Progenitor cell of endocrine pancreas (in vitro differentiated cells): ENCODE results near the gene BCKDK. TPM values are rescaled to one million over a fixed set of nuclear protein-coding genes. Genes with fewer than 3 reads are reported as not detected.

ENCODE experiments used
- DNase-seq: peaks from one replicate; pipeline ENCODE4 v3.0.0; 2021; ENCODE audit warnings: low spot score; ENCODE audit not compliant: unreplicated experiment
- H3K27ac Mint-ChIP-seq: 2 replicates; pipeline ENCODE4 v1.8.0; 2021; ENCODE audit warnings: mild to moderate bottlenecking, moderate library complexity, mixed read lengths
- H3K27me3 Mint-ChIP-seq: 2 replicates; pipeline ENCODE4 v1.8.0; 2021; ENCODE audit warnings: mixed read lengths
- H3K36me3 Mint-ChIP-seq: 2 replicates; pipeline ENCODE4 v1.8.0; 2022; ENCODE audit warnings: mixed read lengths; ENCODE audit not compliant: insufficient read depth
- H3K4me1 Mint-ChIP-seq: 2 replicates; pipeline ENCODE4 v1.8.0; 2021; ENCODE audit warnings: low read depth, mixed read lengths
- H3K4me3 Mint-ChIP-seq: 2 replicates; pipeline ENCODE4 v1.8.0; 2021; ENCODE audit warnings: low read depth, mild to moderate bottlenecking, moderate library complexity, mixed read lengths
- H3K9me3 Mint-ChIP-seq: 2 replicates; pipeline ENCODE4 v1.8.0; 2021; ENCODE audit warnings: low read depth, mixed read lengths
- long read RNA-seq: library from polyadenylated mRNA; unstranded; transcript quantifications from one replicate; pipeline ENCODE4 v2.0.0, GENCODE V29; 2020
- total RNA-seq: library from RNA; stranded (reverse); gene quantifications from 2 replicates; pipeline ENCODE4 v1.2.1, GENCODE V29; 2021
- TF ChIP-seq, protein P1 (sequence below): fragments of 200-600 bp; sonication (generic); IDR thresholded peaks from one replicate; pipeline ENCODE4 v1.5.0; 2021; ENCODE audit warnings: antibody characterized with exemption, mild to moderate bottlenecking; ENCODE audit not compliant: unreplicated experiment

Gene BCKDK
- 40.1 and 41.7 TPM in 2 replicates for total RNA-seq
- long read RNA-seq, transcript BCKDK-203 (11 exons, 1,997 nt): minor isoform, 8 of 80 reads
- long read RNA-seq, transcript BCKDK-201 (12 exons, 2,128 nt): major isoform, 49 of 80 reads
- long read RNA-seq, transcript BCKDK-208 (11 exons, 1,796 nt): minor isoform, 5 of 80 reads
- long read RNA-seq, partial matches to known transcripts: 11 of 80 reads
- long read RNA-seq, other reads (novel, unspliced or antisense): 7 of 80 reads

DNA sequence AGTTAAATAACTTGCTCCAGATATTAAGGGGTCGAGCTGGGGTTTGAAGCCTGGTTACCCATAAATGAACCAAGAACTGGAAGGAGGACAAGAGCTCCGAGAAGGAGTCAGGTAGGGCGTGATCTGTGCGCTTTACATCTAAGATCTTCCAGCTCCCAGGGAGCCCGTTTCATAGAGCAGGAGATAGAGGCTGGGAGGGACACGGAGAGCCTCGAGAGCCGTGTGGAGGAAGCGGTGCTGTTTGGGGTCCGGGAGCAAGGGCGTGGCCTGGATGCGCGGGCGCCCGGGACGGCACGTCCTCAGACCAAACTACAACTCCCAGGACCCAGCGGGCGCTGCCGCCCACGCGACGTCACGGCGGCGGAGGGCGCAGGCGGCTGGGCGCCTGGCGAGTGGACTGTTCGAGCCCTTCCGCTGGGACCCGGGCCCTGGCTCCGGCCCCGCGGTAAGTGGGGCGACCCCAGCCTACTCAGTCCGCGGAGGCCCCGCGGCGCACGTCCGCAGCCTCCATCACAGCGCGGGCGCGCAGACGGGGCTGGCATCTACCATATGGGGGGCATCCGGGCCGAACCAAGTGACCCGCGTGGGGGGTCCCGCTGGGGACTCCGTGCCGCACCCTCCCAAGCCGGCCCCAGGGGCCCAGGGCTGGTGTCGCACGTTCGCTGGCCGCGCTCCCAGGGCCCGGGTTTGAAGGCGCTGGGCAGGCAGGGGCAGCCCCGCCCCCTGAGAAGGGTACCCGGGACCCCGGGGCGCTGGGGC lies at the start of gene BCKDK:
TSS of gene BCKDK (plus strand) at position 352 of the 759 bp plus-strand sequence. CDS start 838 bp downstream, outside the sequence.
- H3K27ac Mint-ChIP-seq: peak within 1 kb of the TSS; percentile 9
- H3K4me1 Mint-ChIP-seq: peaks cover 2% of the 10 kb centered on the region
- no peaks in the 10 kb centered on the region for H3K27me3 Mint-ChIP-seq
- DNase-seq: no peak
- peaks cover 6% of the 10 kb centered on the region for H3K36me3 Mint-ChIP-seq
- H3K9me3 Mint-ChIP-seq: no peaks in the 10 kb centered on the region
- TF ChIP-seq, protein P1, sequence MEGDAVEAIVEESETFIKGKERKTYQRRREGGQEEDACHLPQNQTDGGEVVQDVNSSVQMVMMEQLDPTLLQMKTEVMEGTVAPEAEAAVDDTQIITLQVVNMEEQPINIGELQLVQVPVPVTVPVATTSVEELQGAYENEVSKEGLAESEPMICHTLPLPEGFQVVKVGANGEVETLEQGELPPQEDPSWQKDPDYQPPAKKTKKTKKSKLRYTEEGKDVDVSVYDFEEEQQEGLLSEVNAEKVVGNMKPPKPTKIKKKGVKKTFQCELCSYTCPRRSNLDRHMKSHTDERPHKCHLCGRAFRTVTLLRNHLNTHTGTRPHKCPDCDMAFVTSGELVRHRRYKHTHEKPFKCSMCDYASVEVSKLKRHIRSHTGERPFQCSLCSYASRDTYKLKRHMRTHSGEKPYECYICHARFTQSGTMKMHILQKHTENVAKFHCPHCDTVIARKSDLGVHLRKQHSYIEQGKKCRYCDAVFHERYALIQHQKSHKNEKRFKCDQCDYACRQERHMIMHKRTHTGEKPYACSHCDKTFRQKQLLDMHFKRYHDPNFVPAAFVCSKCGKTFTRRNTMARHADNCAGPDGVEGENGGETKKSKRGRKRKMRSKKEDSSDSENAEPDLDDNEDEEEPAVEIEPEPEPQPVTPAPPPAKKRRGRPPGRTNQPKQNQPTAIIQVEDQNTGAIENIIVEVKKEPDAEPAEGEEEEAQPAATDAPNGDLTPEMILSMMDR: no peak
- H3K4me3 Mint-ChIP-seq: peak within 1 kb of the TSS; percentile 69

DNA sequence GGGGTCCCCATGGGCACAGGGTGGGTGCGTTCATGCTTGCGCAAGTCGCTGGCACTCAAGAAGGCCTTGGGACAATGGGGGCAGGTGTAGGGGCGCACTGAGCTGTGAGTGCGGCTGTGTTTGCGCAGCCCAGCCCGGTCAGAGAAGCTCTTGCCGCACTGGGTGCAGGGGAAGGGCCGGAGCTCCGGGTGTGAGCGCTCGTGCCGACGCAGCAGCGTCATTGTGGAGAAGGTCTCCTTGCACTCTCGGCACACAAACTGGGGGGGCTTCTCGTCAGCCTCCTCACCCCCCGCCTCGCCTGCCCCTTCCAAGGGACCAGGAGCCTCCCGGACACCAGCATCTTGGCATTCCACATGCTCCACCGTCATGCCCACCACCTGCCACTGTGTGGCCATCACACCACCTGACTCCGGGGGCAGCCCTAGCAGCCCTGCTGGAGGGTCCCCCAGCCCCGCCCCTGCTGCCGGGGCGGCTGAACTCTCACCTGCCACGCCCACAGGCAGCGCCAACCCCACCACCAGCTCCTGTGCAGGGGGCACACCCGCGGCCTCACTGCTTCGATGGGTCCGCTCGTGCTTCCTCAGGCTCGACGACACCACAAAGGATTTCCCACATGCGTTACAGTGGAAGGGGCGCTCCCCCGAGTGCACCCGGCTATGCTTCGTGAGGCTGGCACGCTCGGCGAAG lies 46.9 kb upstream of the BCKDK start:
- Mint-ChIP-seq H3K4me3 (no peak overlapping the region), H3K4me1 (no peaks in the 10 kb centered on the region), H3K36me3 (peaks cover 11% of the 10 kb centered on the region), H3K9me3 (no peaks in the 10 kb centered on the region), H3K27me3 (no peaks in the 10 kb centered on the region), H3K27ac (no peak overlapping the region)
- TF ChIP-seq, protein P1: no peak
- no peak for DNase-seq

DNA sequence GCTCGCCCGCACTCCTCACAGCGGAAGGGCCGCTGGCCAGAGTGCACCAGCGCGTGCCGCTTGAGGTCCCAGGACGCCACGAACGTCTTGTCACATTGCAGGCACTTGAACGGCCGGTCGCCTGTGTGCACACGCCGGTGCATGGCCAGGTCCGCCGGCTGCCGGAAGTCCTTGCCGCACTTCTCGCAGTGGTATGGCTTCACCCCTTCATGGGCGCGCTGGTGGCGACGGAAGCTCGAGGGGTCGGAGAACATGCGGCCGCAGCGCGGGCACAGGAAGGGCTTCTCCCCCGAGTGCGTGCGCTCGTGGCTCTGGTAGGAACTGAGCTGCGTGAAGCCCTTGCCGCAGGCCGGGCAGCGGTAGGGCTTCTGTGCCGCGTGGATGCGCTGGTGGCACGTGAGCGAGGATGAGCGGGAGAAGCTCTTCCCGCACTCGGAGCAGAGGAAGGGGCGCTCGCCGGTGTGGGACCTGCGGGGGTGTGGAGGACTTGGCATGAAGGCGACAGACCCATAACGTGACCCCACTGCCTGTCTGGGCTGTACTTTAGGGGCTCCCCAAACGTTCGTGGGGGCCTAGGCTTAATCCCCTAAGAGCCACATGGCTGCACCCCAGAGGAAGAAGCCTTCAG lies 46.3 kb upstream of the BCKDK start:
- no peaks in the 10 kb centered on the region for H3K4me1 Mint-ChIP-seq
- TF ChIP-seq, protein P1: no peak
- no peak overlapping the region for H3K27ac Mint-ChIP-seq
- peaks cover 11% of the 10 kb centered on the region for H3K36me3 Mint-ChIP-seq
- H3K27me3 Mint-ChIP-seq: no peaks in the 10 kb centered on the region
- DNase-seq: no peak
- no peak overlapping the region for H3K4me3 Mint-ChIP-seq
- H3K9me3 Mint-ChIP-seq: no peaks in the 10 kb centered on the region

DNA sequence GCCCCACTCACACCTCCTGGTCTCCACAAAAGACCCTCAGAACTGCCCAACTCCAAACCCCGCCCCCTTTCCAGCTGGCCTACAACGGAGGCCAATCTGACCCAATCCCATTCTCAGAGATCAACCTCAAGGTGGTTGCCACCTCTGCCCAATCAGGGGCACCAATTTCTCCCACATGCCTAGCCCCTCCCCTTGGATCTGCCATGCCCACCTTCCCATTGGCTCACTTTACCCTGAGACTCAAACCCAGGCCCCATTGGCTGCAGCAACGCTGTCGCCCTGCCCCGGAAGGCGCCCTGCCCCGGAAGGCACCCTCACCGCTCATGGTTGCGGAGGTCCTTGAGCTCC lies 44.7 kb upstream of the BCKDK start:
- H3K9me3 Mint-ChIP-seq: no peaks in the 10 kb centered on the region
- no peak overlapping the region for H3K27ac Mint-ChIP-seq
- no peaks in the 10 kb centered on the region for H3K4me1 Mint-ChIP-seq
- H3K27me3 Mint-ChIP-seq: no peaks in the 10 kb centered on the region
- DNase-seq: no peak
- H3K36me3 Mint-ChIP-seq: peaks cover 9% of the 10 kb centered on the region
- TF ChIP-seq, protein P1: no peak
- no peak overlapping the region for H3K4me3 Mint-ChIP-seq
